PC-3 (cell line): ENCODE data around the gene CPLX1. TPM values are rescaled to one million over a fixed set of nuclear protein-coding genes. Genes with fewer than 3 reads are reported as not detected.

Experiments
- ATAC-seq: fragments of 200-7000 bp; cut with Tn5 transposase; 2 replicates; pipeline ENCODE4 v1.9.1; 2020; ENCODE audit warnings: mild to moderate bottlenecking, moderate library complexity
- BruUV-seq: library from RNA; stranded (reverse); fragments of 400-500 nt; replicated peaks from 2 replicates; lab custom pipeline; 2021; lab: Mats Ljungman, UMichigan
- CTCF ChIA-PET: fragments of 300-600 bp; sonication (Branson Sonifier 250); formaldehyde crosslinking; loops from one replicate; lab custom pipeline; 2022; ENCODE audit warnings: antibody characterized with exemption; lab: Charles Lee
- POLR2A ChIA-PET: fragments of 300-600 bp; sonication (Branson Sonifier 250); formaldehyde crosslinking; loops from one replicate; lab custom pipeline; 2022; ENCODE audit warnings: antibody characterized with exemption; ENCODE audit not compliant: unreplicated experiment; lab: Charles Lee
- DNase-seq: peaks from one replicate; pipeline ENCODE4 v3.0.0-alpha.2; 2015
- H2AFZ ChIP-seq: fragments of 300-600 bp; sonication (generic); 2 replicates; pipeline ENCODE4 v1.6.0; 2016; ENCODE audit warnings: antibody characterized with exemption, low read length
- H3F3A ChIP-seq: fragments of 300-600 bp; sonication (generic); one replicate; pipeline ENCODE4 v1.6.0; 2017; ENCODE audit warnings: antibody characterized with exemption, low read length, control low read depth, mild to moderate bottlenecking; ENCODE audit not compliant: unreplicated experiment
- H3K27ac ChIP-seq: fragments of 300-600 bp; sonication (generic); 2 replicates; pipeline ENCODE4 v1.5.1; 2016; ENCODE audit warnings: mild to moderate bottlenecking, low read length
- H3K27me3 ChIP-seq: fragments of 300-600 bp; sonication (generic); 2 replicates; pipeline ENCODE4 v1.6.1; 2016; ENCODE audit warnings: low read length, mixed read lengths
- H3K36me3 ChIP-seq: fragments of 300-600 bp; sonication (generic); 2 replicates; pipeline ENCODE4 v1.6.1; 2016; ENCODE audit warnings: low read depth, mixed run types, low read length, mixed read lengths
- H3K4me1 ChIP-seq: fragments of 300-600 bp; sonication (generic); 2 replicates; pipeline ENCODE4 v1.5.1; 2016; ENCODE audit warnings: low read length; ENCODE audit not compliant: insufficient read depth
- H3K4me2 ChIP-seq: fragments of 300-600 bp; sonication (generic); 2 replicates; pipeline ENCODE4 v1.6.0; 2016; ENCODE audit warnings: low read length
- H3K4me3 ChIP-seq: fragments of 300-600 bp; sonication (generic); 2 replicates; pipeline ENCODE4 v1.5.1; 2016; ENCODE audit warnings: mild to moderate bottlenecking, low read length, mixed read lengths
- H3K79me2 ChIP-seq: fragments of 300-600 bp; sonication (generic); 2 replicates; pipeline ENCODE4 v1.6.1; 2017; ENCODE audit warnings: low read length, mixed read lengths
- H3K9ac ChIP-seq: fragments of 300-600 bp; sonication (generic); 2 replicates; pipeline ENCODE4 v1.6.0; 2016; ENCODE audit warnings: mild to moderate bottlenecking, low read length
- H3K9me2 ChIP-seq: fragments of 300-600 bp; sonication (generic); replicated peaks from 2 replicates; pipeline ENCODE4 v1.6.1; 2016; ENCODE audit warnings: mixed run types, low read length, mixed read lengths
- H3K9me3 ChIP-seq: fragments of 300-600 bp; sonication (generic); 2 replicates; pipeline ENCODE4 v1.6.1; 2016; ENCODE audit warnings: low read length, mixed read lengths
- H4K20me1 ChIP-seq: fragments of 300-600 bp; sonication (generic); 2 replicates; pipeline ENCODE4 v1.6.1; 2016; ENCODE audit warnings: low read length, mixed read lengths
- CTCF ChIP-seq: fragments of 300-600 bp; sonication (generic); conservative IDR thresholded peaks from 2 replicates; pipeline ENCODE4 v1.5.1; 2017; ENCODE audit warnings: antibody characterized with exemption, low read depth, mild to moderate bottlenecking, low read length
- EZH2 ChIP-seq: fragments of 300-600 bp; sonication (generic); IDR thresholded peaks from one replicate; pipeline ENCODE4 v1.6.1; 2017; ENCODE audit warnings: antibody characterized with exemption, mild to moderate bottlenecking, low read length; ENCODE audit not compliant: unreplicated experiment
- EZH2phosphoT487 ChIP-seq: fragments of 300-600 bp; sonication (generic); IDR thresholded peaks from 2 replicates; pipeline ENCODE4 v1.6.1; 2018; ENCODE audit warnings: mild to moderate bottlenecking, antibody characterized with exemption, low read length, borderline replicate concordance
- intact Hi-C: fragments of 100-400 bp; cut with micrococcal nuclease; formaldehyde crosslinking; loops from 2 replicates; pipeline ENCODE4 v1.9.0; 2023
- total RNA-seq: library from RNA; depleted of rRNA; stranded (reverse); fragments of >200 nt; gene quantifications from 2 replicates; pipeline ENCODE4 v1.2.3, GENCODE V29; 2014

Gene CPLX1
- total RNA-seq, 1 experiment from 2014 or later, result 0.87 TPM

DNA sequence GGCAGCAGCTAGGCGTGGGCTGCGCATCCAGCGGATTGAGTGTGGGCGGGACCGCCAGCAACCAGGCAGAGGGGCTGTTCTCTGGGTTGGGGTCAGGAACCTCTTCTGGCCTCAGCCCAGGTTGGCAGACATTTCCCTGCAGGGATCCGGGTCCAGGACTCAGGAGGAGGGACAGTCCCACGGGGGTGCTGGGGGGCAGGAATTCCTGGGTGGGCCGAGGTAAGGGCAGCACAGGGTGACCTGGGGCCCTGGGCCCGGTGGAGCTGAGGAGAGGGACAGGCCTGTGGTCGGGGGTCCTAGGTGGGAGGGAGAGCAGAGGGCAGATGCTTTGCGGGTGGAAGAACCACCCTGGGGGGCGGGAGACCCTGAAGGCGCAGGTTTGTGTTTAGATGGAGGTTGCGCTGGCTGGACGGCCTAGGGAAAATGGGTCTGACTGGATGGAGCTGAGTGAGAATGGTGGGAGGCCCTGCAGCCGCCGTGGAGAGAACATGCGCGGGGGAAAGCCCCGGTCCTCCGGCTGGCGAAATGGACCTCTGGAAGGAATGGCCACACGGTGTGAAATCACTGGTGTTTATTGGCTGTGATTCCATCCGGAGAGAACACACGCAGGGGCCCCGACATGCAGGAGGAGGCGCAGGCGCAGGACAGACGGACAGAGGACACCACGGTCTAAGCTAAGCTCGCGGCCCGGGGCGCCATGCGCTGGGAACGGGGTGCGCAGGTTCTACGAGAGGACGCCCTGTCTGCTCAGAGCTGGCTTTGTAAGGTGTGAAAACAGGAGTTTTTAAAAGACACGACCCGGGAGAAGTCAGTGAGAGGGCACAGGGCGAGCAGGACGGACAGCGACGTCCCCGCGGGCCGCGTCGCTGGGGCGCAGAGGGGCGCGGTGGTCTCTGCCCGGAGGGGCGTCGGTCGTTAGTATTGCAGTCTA, 41.3 kb downstream of the CPLX1 start:
- peaks cover 19% of the 10 kb centered on the region for H3K79me2 ChIP-seq
- H3K9ac ChIP-seq, result no peak overlapping the region
- no peak for DNase-seq
- H3K36me3 ChIP-seq, result peaks cover 4% of the 10 kb centered on the region
- no peak overlapping the region for H3K27ac ChIP-seq
- H3F3A ChIP-seq, result no peaks in the 10 kb centered on the region
- H3K4me3 ChIP-seq, result no peak overlapping the region
- H4K20me1 ChIP-seq, result peaks cover 11% of the 10 kb centered on the region; the same call in 1 of the 2 replicates
- CTCF ChIA-PET, result no interaction called here
- POLR2A ChIA-PET, result no interaction called here
- no peak for ATAC-seq
- H3K27me3 ChIP-seq, result no peaks in the 10 kb centered on the region
- intact Hi-C loops, result no loop called here
- TF ChIP-seq EZH2phosphoT487, result no peak
- no peaks in the 10 kb centered on the region for H3K9me3 ChIP-seq
- no peaks in the 10 kb centered on the region for H3K9me2 ChIP-seq
- no TSS peak for BruUV-seq
- H3K4me1 ChIP-seq, result peaks cover 13% of the 10 kb centered on the region
- H3K4me2 ChIP-seq, result no peak overlapping the region
- no peak overlapping the region for H2AFZ ChIP-seq

GRCh38 chr4:781493-782216, 44.3 kb downstream of the CPLX1 start:
- CTCF ChIA-PET, result no interaction called here
- POLR2A ChIA-PET, result no interaction called here

More at GRCh38 chr4:781493-782216, 44.3 kb downstream of the CPLX1 start:
- peak; percentile 97 for DNase-seq
- intact Hi-C loops, result no loop called here
- H3K9me2 ChIP-seq, result no peaks in the 10 kb centered on the region
- H3K4me3 ChIP-seq, result peak overlapping the region; percentile 96
- peak overlapping the region; percentile 100 for H3K9ac ChIP-seq
- BruUV-seq, result no TSS peak
- peaks cover 48% of the 10 kb centered on the region for H3K79me2 ChIP-seq
- peak overlapping the region; percentile 82 for H2AFZ ChIP-seq
- no peaks in the 10 kb centered on the region for H3F3A ChIP-seq
- H3K27me3 ChIP-seq, result no peaks in the 10 kb centered on the region
- TF ChIP-seq EZH2phosphoT487, result no peak
- TF ChIP-seq EZH2, result no peak
- TF ChIP-seq CTCF, result no peak
- H3K27ac ChIP-seq, result peak overlapping the region; percentile 92
- no peaks in the 10 kb centered on the region for H3K9me3 ChIP-seq
- H3K4me2 ChIP-seq, result peak overlapping the region; percentile 96
- peak; percentile 86 for ATAC-seq
- H3K36me3 ChIP-seq, result peaks cover 13% of the 10 kb centered on the region
- peaks cover 14% of the 10 kb centered on the region; the same call in 1 of the 2 replicates for H4K20me1 ChIP-seq
- peaks cover 13% of the 10 kb centered on the region for H3K4me1 ChIP-seq
